ENCODE measurements around the gene CLIP1. TPM values are rescaled to one million over a fixed set of nuclear protein-coding genes. Genes with fewer than 3 reads are reported as not detected.

The CLIP1 gene
- total RNA-seq, 3 donors from 2014 or later = 43.5 to 170 (median 45.0) TPM

GRCh38 chr12:122394626-122395194 lies 27.8 kb downstream of the CLIP1 start:
- intact Hi-C loops (cut with DNase I, micrococcal nuclease) = loop anchor here in 1 of 2 donors (5.0 kb wide), 1 partner anchor 78 kb away; no protein-coding TSS in a partner anchor
- Histone ChIP-seq H3K36me3 (ENCODE audit: low read depth) (no peaks in the 10 kb centered on the region), H3K4me1 (ENCODE audit: low read depth) (no peaks in the 10 kb centered on the region), H3K9me3 (no peaks in the 10 kb centered on the region), H3K4me3 (no peak overlapping the region)
- ATAC-seq = no peak
- no peak for DNase-seq
- no peak for TF ChIP-seq CTCF (IDR thresholded peaks at IDR 0.05)

GRCh38 chr12:122393817-122394216 lies 28.7 kb downstream of the CLIP1 start:
- DNase-seq = no peak
- intact Hi-C loops (cut with DNase I, micrococcal nuclease) = no loop called here
- no peaks in the 10 kb centered on the region for H3K36me3 ChIP-seq (ENCODE audit: low read depth)
- no peak for ATAC-seq
- TF ChIP-seq CTCF (IDR thresholded peaks at IDR 0.05) = no peak
- no peaks in the 10 kb centered on the region for H3K9me3 ChIP-seq
- H3K4me1 ChIP-seq (ENCODE audit: low read depth) = no peaks in the 10 kb centered on the region
- H3K4me3 ChIP-seq = no peak overlapping the region

GRCh38 chr12:122392411-122392810 lies 30.1 kb downstream of the CLIP1 start:
- no peak for DNase-seq
- H3K4me1 ChIP-seq (ENCODE audit: low read depth) = no peaks in the 10 kb centered on the region
- H3K36me3 ChIP-seq (ENCODE audit: low read depth) = no peaks in the 10 kb centered on the region
- intact Hi-C loops (cut with DNase I, micrococcal nuclease) = no loop called here
- TF ChIP-seq CTCF (IDR thresholded peaks at IDR 0.05) = no peak
- no peak for ATAC-seq
- no peak overlapping the region for H3K4me3 ChIP-seq
- H3K9me3 ChIP-seq = no peaks in the 10 kb centered on the region

- intact Hi-C loops (cut with DNase I, micrococcal nuclease) = no loop called here
- Histone ChIP-seq H3K4me3 (no peak overlapping the region), H3K36me3 (ENCODE audit: low read depth) (no peaks in the 10 kb centered on the region), H3K9me3 (no peaks in the 10 kb centered on the region), H3K4me1 (ENCODE audit: low read depth) (no peaks in the 10 kb centered on the region)
- DNase-seq = no peak
- no peak for ATAC-seq
- no peak for TF ChIP-seq CTCF (IDR thresholded peaks at IDR 0.05)
Observed at GRCh38 chr12:122389677-122390076, 32.8 kb downstream of the CLIP1 start.

GRCh38 chr12:122387887-122388286 lies 34.6 kb downstream of the CLIP1 start:
- intact Hi-C loops (cut with DNase I, micrococcal nuclease) = no loop called here
- no peak for TF ChIP-seq CTCF (IDR thresholded peaks at IDR 0.05)
- no peaks in the 10 kb centered on the region for H3K36me3 ChIP-seq (ENCODE audit: low read depth)
- H3K4me3 ChIP-seq = no peak overlapping the region
- no peak for ATAC-seq
- H3K4me1 ChIP-seq (ENCODE audit: low read depth) = no peaks in the 10 kb centered on the region
- no peaks in the 10 kb centered on the region for H3K9me3 ChIP-seq
- no peak for DNase-seq
